ENCODE measurements around the gene PLEKHM3.
"Not testable (repeated sequence)": the region's sequence is repeated elsewhere in the genome, so short reads cannot be mapped to it uniquely, and the experiment has no call there.

PLEKHM3 gene

DNA sequence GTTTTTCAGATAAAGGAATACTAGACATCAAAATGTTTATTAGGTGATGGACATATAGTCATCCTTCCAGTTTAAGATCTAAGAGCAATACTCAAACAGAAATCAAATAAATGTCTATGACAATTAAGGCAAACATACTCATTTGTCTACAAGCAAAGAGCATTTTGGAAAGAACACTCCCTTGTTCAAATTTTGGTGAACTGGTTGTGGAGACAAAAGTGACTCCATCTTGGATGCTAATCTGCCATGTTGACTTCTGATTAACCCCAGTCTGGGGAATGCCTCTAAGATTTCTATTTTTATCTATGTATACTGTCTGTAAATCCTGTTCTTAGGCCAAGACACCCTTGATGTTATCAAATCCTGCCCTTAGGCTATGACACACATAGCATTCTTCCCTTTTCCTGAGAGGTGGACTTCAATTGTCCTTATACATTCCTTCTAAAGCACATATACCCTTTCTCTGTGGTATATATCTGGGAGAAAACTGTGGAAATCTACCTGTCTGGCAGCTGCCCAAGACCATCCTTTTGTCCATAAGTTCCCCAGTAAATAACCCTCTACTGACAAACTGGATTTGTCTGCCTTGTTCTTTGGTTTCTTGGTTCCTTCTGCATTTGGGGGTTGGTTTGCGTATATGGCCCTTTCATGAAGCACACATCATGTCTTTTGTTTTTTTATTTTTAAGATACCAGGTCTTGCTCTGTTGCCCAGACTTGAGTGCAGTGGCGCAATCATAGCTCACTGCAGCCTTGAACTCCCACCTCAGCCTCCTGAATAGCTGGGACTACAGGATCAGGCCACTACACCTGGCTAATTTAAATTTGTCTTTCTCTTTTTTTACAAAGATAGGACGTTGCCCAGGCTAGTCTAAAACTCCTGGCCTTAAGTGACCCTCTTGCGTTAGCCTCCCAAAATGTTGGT lies 12.5 kb upstream of the PLEKHM3 start:
- DNase-seq (ENCODE audit: low read depth in 4 of 4, low spot score in 1 of 4), result no peak

DNA sequence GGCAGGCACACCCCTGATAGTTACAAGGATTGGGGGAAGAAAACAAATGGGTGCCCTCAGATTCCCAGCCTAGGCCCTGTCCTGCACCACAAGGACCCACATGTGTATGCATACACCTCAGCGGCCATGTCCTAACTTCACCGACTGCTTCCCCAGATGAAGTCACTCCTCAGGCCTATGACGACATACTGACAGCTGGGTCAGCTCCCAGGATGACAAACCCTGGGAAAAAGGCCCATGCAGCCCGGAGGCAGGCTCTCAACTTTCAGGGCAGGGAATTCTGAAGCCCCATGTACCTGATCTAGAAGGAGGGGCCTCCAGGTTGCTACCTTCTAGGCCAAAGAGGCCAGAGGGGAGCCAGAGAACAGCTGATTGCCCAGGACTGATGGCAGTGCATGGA lies 11.0 kb upstream of the PLEKHM3 start:
- no peak for DNase-seq (ENCODE audit: low read depth in 4 of 4, low spot score in 1 of 4)

DNA sequence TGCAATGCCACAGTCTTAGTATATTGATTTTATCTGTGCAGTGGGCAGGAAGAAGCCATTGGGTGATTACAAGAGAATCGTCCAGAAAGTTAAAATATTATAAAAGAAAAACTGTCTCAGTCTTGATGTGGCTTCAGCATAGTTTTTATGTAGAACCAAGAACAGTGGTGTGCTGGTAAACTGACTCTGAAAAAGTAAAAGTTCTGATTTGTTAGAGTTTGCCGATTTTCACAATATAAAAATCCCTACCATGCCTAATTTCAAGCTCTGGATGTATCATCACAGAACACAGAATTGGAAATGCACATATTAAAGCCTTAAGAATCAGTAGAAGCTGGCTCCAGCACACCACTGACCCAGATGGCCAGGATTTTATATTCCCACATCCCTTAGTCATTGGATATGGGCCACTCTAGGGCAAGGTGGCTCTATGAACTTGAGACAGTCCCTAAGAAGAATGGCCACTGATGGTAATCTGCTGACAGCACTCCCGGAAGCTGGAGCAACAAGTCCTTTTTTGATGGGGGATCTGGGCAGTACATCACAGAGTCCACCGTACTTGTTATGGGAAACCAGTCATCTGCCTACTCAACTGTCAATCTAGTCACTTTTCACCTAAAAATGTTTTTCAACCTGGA lies 9.3 kb upstream of the PLEKHM3 start:
- DNase-seq (ENCODE audit: low read depth in 4 of 4, low spot score in 1 of 4), result no peak

DNA sequence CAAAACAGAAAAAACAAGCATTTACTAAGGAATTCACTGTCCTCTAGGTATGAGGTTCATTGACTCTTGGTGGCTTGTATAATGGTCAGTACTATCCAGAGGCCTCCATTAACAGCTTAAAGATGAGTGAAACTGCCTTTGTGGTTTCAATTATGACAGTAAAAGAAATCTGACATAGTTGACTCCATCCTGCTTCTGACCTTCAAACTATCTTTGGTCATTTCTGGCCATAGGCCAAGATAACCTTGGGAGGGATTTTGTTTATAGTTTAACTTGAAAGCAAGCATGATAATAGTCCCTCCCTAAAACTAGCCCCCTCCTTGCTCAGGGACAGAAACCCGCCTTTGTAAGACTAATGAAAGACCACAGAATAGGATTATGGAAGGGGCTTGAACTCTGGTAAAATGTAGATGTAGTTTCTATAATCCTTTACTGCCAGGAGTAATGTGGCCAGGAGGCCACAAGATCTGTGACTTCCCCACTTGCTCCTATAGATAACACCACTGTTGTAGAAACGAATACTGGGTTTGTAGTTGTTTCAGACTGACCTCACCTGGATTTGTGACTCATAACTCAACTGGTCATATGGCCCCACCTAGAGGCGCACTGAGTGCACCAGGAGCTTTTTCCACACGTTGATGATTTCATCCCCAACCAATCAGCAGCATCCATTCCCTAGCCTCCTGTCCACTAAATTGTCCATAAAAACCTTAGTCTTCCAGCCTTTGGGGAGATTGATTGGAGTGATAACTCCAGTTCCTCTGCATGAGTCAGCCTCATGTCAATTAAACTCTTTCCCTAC lies 8.6 kb upstream of the PLEKHM3 start:
- no peak for DNase-seq (ENCODE audit: low read depth in 4 of 4, low spot score in 1 of 4)

DNA sequence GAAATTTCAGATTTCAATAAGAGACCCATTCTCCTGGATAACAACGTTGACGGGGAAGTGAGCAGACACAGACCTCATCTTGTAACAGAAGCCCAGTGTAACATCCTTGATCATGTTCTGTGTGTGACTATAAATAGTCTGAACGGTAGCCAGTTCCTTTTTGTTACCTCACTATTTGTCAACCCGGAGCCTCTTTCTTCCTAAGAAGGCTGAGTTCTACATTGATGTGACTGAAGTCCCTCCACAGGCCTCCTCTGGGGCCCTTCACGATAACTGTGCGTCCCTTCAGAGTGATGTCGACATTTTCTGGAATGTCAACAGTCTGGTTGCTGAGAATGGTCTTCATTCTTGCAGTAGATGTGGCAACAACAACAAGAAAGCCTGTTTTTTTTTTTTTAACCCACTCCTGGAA lies 6.3 kb upstream of the PLEKHM3 start:
- DNase-seq (ENCODE audit: low read depth in 4 of 4, low spot score in 1 of 4), result no peak

DNA sequence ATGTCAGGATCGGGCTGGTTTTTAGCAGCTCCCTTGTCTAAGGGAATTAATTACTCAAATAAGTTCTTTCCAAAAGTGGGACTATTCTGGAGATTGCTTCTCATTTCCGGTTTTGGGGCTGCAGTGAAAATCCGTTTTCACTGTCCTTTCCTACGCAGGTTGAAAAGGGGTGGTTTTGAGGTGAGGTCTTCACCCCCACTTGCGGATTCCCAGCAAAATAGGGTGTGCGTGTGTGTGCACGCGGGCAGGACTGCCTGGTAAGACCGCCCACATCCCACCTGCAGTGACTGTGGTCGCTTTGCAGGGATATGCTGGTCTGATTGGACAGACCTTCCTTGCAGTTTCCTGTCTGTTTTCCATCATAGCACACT lies 472 bp upstream of the PLEKHM3 start:
- DNase-seq (ENCODE audit: low read depth in 4 of 4, low spot score in 1 of 4), result peak in 3 of 4 experiments; percentile 2 to 25 (median 15)

DNA sequence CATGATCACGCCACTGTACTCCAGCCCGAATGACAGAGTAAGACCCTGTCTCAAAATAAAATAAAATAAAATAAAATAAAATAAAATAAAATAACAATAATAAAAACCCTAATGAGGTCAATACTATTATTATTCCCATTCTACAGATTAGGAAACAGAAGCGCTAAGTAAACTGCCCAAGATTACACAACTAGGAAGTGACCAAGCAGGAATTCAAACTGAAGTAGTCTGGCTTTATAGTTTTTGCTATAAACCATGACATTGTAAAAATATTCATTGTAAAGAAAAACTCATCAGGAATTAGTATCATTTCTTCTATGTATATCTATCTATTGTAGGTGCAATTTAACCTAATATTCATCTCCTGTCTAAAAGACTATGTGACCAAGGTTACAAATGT lies 1.2 kb downstream of the PLEKHM3 start:
- no peak for DNase-seq (ENCODE audit: low read depth in 4 of 4, low spot score in 1 of 4)

DNA sequence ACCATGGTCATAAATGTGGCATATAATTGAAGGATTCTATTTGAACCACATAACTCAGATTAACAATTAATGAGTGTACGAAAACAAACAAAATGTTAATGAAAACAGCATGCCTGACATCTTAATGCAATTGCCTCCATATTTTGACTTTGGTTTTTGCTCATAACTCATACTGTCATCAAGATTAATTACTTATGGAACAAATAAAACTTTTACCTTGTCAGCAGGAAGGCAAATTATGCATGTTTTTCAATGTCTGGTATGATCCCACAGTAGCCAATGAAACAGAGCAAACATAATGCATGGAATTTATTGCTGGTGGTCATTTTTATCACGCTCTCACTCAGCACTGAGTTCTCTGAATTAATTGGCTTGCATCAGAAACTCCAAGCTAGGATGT lies 5.1 kb downstream of the PLEKHM3 start:
- DNase-seq (ENCODE audit: low read depth in 4 of 4, low spot score in 1 of 4), result no peak

DNA sequence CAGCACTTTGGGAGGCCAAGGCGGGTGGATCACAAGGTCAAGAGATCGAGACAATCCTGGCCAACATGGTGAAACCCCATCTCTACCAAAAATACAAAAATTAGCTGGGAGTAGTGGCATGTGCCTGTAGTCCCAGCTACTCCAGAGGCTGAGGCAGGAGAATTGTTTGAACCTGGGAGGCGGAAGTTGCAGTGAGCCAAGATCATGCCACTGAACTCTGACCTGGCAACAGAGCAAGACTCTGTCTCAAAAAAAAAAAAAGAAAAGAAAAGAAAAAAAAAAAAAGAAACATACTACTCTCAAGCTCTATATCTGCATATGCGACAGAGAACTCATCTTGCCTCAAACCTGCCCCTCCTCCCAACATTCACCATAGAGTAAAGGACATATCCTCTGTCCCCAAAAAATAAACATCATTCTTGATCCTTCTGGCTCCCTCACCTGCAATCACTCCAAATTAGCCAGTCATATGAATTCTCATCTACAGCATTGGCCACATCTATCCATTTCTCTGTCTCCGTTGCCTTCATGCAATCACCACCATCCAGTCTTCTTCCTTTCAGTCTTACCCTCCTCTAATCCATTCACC lies 7.1 kb downstream of the PLEKHM3 start:
- not testable (repeated sequence) for DNase-seq (ENCODE audit: low read depth in 4 of 4, low spot score in 1 of 4)

DNA sequence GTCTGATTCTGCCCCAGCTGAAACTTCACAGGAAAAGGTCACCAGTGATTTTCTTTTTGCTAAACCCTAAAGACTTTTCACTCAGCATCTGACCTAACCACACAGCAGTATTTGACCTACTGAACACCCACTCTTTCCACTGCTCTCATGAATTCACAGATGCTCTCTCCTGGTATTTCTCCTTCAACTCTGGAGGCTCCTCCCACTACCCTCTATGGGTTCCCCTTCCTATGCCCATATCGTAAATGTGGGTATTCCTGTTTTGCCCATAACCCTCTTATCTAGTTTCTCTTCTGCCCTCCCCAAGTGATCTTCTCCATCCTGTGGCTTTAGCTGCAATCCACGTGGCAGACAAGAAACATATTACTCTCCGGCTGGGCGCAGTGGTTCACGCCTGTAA lies 7.6 kb downstream of the PLEKHM3 start:
- no peak for DNase-seq (ENCODE audit: low read depth in 4 of 4, low spot score in 1 of 4)

DNA sequence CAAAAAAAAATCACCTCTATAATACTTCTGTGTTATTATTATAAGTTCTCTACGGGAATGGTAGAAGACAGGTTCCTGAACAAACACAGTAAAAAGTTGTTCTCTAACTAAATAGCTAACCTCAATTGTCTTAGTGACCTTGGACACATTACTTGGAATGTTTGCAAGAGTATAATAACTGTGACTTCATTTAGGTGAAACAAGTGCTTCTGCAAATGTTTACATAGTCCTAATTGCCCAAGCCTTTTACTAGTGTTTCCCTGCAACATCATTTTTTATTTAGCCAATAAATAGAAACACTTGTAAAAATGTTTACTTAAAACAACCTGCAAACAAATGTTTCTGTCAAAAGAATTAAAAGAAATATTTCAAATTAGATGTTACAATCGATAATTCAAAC lies 9.9 kb downstream of the PLEKHM3 start:
- no peak for DNase-seq (ENCODE audit: low read depth in 4 of 4, low spot score in 1 of 4)

DNA sequence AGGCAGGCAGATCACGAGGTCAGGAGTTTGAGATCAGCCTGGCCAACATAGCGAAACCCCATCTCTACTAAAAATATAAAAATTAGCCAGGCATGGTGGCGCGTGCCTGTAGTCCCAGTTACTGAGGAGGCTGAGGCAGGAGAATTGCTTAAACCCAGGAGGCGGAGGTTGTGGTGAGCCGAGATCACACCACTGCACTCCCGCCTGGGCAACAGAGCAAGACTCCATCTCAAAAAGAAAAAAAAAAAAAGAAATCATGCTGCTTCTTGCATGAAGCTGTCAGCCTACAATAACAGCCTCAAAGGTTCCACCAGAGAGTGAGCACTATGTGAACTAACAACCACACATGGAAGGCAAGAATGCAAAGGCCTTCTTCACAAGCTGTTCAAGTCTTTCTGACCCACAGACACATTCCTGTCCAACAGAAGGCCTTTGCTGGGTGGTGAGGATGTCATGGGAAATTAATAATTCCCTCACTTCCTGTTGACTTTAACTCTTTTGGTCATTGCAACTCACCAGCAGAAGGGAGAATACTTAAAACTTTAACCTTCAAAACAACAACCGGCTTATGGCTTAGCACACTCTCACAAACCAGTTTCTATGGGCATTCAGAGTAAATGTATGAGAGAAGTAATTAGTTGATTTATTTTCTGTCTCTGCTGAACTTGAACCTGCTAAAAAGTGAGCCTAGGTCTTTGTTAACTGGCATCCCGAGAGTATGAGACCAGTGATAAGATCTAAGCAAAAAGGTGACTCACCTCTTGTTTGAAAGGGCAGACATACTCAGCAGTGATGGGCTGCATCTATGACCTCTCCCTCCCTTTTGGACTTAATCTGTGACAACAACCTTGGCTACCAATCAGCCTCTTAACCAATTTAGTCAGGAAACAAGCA lies 11.8 kb downstream of the PLEKHM3 start:
- no peak for DNase-seq (ENCODE audit: low read depth in 4 of 4, low spot score in 1 of 4)

DNA sequence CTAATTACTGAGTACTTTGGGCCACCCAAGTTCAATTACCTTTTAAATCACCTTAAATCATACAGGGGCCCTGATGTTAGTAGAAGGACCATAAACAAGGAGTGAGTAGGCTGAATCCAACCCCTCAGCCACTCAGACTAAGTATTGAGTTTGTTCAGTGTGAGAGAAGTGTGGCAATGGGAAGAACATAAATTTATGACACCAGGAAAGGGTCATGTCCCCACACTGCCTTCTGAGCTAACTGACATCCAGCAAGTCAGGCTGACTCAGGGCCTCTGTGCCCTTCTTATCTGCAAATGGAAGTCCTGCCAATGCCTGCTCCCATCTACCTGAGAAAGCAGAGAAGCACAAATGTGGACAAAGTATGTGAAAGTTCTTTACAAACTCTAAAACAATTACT lies 12.9 kb downstream of the PLEKHM3 start:
- DNase-seq (ENCODE audit: low read depth in 4 of 4, low spot score in 1 of 4), result no peak

DNA sequence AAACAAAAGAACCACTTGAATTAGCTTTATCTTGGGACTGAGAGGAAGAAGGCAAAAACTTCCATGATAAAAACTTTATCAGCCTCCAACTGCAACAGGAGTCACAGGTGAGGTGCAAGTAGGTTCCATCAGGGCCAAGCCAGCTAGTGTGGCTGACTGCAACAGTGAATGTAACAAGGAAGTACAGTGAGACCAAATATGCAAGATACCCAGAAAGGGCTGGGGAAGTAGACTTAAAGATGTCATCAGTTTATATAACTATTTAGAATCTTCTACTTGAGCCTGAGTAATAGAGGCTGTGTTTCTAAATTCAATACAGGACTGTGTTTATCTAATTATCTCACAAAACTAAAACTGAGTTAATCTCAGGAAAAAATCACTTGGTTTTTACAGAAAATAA lies 14.8 kb downstream of the PLEKHM3 start:
- no peak for DNase-seq (ENCODE audit: low read depth in 4 of 4, low spot score in 1 of 4)

DNA sequence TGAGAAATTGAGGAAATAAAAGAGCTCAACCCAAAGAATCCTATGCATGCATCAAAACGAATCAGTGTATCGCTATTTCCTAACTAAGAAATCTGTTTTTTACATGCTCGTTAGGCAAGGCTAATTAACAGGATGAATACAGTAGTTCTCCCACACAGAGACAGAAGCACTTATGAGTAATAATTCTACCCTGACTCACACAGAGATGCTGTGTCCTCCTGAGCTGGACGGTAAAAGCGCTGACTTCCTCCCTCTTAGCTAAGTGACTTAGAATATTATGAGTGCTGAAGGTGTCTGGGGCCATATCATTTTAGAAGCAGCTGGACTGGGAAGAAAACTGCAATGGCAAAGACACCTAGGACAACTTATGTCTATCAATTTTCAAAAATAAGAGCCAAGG lies 18.5 kb downstream of the PLEKHM3 start:
- DNase-seq (ENCODE audit: low read depth in 4 of 4, low spot score in 1 of 4), result no peak

DNA sequence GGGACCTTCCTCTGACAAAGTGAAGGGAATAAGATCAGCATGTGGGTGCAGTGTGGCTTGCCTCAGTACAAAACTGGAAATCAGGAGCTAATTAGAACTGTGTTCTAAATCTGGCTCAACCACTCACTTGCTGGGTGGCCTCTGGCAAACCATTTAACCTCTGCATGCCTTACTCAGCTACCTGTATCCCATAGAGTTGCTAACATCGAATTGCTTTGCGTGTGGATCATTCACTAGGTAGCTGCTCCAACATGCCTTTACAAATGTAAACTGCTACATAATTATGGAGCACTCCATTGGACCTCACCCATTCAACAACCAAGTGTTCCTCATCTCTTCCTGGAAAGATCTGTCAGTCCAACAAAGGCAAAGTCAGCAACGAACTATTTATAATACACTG lies 19.0 kb downstream of the PLEKHM3 start:
- no peak for DNase-seq (ENCODE audit: low read depth in 4 of 4, low spot score in 1 of 4)

DNA sequence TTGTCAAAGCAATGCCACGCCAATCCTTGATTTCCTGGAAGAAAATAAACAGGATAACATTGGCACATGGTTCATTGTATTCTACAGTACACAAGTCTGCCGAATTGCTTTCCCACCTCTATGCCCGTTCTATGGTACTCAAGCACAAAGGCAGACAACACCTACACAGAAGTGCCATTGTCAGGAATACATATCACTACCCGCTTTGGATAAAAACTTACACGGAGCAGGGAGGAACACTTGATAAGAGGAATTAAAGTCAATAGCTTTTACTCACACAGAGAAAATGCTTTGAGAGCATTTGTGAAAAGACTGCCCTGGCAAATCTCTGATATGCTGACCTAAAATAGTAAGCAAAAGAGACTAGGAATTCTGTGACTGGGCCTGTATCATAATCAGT lies 23.4 kb downstream of the PLEKHM3 start:
- no peak for DNase-seq (ENCODE audit: low read depth in 4 of 4, low spot score in 1 of 4)

DNA sequence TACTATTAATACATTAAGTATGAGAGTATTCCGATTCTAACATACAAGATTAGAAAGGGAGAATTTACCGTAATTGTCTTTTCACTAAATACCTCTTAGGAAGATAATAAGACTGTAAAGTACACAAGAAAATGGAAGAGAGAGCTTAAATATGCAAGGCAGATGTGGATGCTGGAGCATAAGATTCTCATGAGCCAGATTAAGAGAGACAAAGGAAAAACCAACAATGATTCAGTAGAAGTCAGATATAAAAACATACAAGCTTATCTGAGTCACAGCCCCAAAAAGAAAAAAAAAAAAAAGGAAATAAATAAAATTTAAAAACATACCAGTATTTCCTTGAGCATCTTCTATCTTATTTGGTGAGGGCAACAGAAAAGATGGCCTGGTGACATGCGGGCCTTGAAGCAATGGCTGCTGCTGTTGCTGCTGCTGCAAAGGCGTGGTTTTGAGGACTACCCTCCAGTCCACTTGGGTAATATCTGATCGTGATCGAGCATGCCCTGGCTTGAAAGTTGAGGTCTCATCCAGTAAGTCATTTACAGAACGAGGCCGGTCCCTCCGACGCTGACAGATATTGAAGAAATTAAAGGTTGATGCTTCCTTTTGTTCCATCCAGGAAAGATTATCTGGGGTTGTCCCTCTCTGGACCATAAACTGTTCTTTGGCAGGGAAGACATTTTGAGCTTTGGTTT lies 24.5 kb downstream of the PLEKHM3 start:
- no peak for DNase-seq (ENCODE audit: low read depth in 4 of 4, low spot score in 1 of 4)

DNA sequence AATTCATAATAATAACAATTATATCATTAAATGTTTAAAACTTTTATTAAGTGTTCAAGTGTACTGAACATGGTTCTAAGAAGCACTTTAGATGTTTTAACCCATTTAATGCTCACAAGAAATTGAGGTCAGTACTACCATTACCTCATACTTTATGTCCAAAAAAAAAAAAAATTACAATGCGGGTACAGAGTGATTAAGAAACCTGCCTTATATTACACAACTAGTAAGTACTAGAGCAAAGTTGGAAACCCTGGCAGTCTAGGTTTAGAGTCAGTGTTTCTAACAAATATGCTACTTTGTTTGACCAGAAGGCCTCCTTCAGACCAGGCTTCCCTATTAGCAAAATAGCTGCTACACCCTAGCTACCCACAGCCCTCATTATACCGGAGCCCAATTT lies 28.5 kb downstream of the PLEKHM3 start:
- DNase-seq (ENCODE audit: low read depth in 4 of 4, low spot score in 1 of 4), result no peak

DNA sequence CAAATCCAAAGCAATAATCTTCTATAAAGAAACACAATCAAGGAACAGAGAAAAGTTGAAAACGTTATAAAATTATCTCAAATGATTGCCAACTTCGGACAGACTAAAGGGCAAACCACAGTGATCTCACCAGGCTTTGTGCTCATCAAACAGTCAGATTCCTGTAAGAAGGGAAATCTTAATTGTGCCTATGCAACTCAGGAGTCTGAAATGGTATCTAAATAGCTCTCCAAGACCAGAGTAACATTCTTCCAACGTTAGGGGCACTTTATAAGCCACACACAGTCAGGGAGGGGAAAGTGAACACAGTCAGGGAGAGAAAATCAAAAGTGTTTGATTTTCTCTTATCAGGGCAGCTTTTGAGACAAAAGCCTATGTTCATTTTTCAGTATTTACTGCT lies 29.4 kb downstream of the PLEKHM3 start:
- DNase-seq (ENCODE audit: low read depth in 4 of 4, low spot score in 1 of 4), result no peak
